Forelimb muscle (tissue), 1 donor: ENCODE measurements around the gene GRIN3B. TPM values are rescaled to one million over a fixed set of nuclear protein-coding genes. Genes with fewer than 3 reads are reported as not detected.

Source experiments
- DNase-seq: peaks from one replicate; pipeline ENCODE4 v3.0.0-alpha.2; 2013; ENCODE audit warnings: low read depth
- polyA plus RNA-seq: library from polyadenylated mRNA; unstranded; fragments of 120-200 nt; gene quantifications from one replicate; pipeline ENCODE4 v1.2.1, GENCODE V29; 2013; ENCODE audit not compliant: insufficient read length

Gene GRIN3B
- polyA plus RNA-seq, 1 donor: 0.13 TPM

DNA sequence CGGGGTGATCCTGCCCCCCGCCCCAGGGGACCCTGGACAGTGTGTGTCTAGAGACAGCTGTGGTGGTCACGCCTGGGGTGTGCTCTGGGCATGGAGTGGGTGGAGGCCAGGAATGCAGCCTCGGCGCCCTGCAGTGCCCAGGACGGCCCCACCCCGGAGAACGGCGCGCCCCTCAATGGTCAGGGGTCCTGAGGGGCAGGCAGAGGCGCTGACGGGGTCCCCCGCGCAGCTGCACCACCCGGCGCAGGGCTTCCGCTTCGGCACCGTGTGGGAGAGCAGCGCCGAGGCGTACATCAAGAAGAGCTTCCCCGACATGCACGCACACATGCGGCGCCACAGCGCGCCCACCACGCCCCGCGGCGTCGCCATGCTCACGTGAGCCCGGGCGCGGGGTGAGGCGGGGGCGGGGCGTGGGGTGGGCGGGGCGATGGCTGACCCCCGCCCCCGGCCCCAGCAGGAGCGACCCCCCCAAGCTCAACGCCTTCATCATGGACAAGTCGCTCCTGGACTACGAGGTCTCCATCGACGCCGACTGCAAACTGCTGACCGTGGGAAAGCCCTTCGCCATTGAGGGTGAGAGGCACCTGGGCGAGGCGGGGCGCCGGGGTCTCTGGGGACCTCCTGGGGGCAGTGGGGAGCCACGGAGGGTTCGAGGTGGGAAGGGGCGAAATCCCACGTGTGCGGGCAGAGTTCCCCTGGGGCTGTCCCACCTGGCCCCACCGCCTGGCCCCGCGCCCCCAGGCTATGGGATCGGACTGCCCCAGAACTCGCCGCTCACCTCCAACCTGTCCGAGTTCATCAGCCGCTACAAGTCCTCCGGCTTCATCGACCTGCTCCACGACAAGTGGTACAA lies 7.4 kb downstream of the GRIN3B start:
- no peak for DNase-seq

GRCh38 chr19:1008268-1009040 lies 8.2 kb downstream of the GRIN3B start:
- DNase-seq: no peak

DNA sequence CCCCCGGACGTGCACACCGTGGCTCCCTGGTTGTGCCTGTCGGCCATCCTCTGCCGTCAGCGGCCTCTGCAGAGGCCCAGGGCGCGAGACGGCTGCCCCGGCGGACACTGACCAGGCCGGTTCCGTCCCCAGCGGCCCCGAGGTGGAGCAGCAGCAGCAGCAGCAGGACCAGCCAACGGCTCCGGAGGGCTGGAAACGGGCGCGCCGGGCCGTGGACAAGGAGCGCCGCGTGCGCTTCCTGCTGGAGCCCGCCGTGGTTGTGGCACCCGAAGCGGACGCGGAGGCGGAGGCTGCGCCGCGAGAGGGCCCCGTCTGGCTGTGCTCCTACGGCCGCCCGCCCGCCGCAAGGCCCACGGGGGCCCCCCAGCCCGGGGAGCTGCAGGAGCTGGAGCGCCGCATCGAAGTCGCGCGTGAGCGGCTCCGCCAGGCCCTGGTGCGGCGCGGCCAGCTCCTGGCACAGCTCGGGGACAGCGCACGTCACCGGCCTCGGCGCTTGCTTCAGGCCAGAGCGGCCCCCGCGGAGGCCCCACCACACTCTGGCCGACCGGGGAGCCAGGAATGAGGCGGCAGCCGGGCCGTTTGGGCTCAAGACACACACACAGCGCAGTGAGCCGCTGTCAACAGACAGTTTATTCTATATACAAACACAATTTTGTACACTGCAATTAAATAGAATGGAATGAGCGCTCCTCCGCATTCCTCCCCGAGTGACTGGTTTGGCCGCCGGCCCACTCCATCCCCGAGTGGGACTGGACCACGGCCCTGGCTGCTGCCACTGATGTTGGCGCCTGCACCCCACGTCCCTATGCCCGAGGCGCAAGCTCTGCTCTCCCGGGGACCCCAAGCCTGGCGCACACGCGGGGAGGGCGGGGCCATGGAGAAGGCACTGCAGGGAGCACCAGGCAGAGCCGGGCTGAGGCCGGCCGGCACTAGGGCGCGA lies 9.1 kb downstream of the GRIN3B start:
- no peak for DNase-seq

- no peak for DNase-seq
These were observed 9.8 kb downstream of the GRIN3B start for GRCh38 chr19:1009981-1010538.

DNA sequence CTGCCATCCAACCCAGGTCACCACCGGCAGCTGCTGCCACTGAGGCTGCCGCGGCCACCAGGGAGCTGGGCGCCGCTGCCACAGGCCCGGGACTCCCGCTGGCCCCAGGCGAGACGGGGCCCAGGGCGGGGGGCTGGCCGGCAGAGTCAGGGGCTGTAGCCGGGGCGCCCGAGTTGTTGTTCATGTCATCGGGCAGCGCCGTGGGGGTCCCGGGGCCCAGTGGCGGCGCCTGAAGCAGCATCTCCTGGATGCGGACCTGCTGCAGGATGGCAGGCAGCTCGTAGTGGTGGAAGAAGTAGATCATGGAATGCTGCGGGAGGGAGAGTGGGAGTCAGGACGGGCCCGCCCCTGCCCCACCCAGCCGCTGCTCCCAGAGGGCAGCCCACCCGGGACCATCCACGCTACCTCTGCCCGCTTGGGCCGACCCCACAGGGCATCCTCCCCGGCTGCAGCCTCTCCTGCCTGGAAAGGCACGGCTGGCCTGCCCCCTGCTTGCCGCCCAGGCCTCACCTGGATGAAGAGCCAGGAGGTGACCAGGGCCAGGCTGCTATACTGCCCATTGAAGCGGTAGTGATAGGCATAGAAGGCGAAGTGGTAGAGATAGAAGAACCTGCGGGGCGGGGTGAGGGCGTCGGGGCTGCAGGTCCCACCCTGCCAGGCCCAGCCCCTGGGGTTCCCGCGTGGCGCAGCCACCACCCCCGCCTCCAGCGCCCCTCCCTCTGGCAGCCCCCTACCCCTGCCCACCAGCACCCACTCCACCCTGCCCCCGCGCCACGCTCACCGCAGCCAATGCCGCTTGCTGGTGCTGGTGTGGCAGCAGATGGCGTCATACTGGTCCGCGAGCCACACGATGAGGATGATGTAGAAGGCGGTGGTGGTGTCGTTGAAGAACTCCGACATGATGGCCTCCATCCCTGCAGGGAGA lies 10.6 kb downstream of the GRIN3B start:
- no peak for DNase-seq

DNA sequence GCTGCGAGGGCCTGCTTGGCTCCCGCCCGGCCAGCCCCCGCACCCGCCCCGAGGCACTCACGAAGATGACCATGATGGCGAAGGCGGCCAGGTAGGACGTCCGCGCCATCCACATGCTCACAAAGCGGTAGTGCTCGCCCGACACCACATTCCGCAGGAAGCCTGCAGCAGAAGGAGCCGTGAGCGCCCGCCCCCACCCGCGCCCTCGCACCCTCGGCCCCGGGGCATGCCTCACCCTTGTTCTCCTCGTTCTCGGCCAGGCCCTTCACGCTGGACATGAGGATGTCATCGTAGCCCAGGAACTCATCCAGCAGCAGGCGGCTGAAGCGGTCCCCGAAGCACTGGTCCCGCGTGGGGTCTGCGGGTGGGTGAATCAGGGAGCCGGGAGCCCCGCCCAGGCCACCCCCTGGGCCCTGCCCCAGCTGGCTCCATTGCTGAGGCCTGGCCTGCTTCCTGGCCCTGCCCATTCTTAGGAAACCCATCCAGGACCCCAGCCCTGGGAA lies 11.7 kb downstream of the GRIN3B start:
- no peak for DNase-seq

GRCh38 chr19:1012334-1012733 lies 12.1 kb downstream of the GRIN3B start:
- no peak for DNase-seq

DNA sequence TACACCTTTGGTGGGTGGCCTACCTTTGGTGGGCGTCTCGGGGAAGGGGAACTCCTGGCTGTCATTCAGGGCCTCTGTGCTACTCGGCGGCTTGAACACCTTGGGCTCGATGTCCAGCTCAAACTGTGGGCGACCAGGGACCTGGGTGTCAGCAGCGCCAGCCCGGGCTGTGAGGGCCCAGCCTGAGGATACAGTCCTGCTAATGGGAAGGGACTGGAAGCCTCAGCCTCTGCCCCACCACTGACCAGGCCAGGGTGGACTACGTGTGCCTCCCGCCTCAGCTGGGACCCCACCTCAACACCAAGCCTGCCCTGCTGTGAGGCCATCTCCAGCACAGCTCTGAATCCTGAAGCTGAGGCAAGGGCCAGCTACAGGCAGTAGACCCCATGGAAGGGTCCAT lies 13.0 kb downstream of the GRIN3B start:
- no peak for DNase-seq

DNA sequence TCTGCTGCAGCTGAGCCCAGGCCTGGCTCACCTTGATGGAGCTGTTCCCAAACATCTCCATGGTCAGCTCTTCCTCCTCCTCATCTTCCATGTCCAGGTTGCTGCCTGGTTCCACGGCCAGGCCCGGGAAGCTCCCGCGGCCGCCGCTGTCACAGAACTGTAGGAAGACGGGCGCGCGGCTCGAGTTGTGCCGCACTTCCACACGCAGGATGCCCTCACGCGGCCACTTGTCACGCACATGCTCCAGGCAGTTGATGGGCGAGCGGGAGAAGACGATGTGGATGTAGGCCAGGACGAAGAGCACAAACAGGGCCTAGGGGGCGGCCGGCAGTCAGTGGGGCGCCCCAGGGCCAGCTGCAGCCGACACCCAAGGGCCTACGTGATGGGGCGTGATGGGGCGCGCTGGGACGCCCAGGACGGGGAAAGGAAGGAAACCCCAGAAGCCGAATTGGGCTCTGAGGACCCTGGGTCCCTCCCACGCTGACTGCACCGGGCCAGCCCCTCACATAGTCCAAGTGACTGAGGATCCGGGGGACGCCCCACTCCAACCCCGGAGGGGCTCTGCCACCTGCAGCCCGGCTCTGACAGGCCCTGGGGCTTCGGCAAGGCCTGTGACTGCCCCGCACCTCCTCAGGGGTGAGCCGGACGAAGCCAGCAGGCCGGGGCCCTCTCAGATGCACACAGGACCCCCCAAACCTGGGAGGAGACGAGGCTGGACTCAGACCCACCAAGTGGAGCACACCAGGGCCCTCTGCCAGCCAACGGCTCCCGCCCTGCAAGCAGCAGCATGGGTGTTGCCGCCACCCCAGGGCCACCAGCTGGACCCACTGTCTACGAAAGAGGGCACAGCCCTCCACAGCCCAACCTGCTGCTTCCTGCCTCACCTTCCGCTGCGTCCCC lies 14.2 kb downstream of the GRIN3B start:
- no peak for DNase-seq

DNA sequence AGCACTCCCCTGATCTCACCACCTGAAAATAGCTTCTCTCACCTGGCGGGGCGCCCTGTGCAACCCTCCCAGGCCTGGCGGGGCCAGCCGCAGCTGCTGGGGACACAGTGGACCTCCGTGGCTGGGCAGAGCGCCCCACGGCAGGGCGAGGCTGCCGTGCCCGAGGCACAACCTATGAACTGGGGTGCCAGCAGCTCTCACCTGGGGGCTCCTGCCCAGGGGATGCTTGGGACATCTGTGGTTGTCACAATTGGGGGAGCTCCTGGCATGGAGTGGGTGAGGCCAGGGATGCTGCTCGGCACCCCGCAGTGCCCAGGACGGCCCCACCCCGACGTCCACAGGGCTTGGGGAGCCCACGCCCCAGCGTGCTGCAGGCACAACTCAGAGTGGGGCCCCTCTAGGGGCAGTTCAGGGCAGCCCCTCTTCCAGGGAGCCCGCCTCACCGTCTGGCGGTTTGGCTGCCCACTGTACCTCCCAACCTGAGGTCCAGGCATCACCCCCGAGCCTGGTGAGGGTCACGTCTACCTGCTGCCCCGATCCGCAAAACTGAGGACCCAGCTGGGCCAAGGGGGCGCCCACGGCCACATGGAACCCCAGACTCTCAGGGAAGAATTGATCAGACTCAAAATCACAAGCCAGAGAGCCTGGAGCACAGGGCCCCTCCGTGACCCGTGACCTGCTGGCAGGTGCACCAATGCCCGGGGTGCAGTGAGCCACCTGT lies 15.0 kb downstream of the GRIN3B start:
- no peak for DNase-seq

DNA sequence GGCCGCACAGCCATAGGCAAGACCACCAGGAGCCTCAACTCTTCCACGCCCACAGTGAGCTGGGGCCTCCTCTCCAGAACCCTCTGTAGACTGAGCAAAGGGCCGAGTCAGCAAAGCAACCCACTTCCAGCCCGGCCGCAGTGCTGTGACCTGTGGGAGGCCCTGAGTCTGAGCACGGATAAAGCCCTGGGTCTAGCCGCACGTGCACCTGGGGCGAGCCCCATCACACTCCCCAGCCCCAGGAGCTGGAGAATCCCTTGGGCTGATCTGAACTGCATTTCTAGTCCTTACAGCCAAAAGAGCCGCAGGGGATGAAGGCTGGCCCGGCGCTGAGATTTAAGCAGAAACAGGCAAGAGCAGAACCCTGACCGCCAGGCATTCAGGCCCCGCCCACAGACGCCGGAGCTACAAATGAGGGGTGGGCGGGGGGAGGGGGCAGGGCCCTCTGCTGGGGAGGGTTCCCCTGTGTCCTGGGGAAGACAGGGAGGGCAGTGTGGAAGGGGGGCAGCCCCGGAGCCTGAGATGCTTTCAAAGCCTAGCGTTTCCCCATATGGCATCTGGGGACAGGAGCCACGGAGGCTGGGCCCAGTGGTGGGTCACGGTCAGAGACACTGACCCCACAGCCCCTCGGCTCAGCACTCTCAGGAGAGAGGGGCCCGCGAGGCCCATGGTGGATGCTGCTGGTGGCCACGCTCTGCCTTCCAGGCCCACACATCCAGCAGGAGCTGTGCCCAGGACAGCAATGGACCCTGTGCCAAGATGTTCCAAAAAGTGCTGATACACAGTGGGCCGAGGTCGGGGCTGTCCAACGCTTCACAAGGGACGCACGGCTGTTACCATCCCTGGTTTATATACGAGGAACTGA lies 15.8 kb downstream of the GRIN3B start:
- no peak for DNase-seq

GRCh38 chr19:1016647-1017114 lies 16.5 kb downstream of the GRIN3B start:
- no peak for DNase-seq

- no peak for DNase-seq
These were observed 17.1 kb downstream of the GRIN3B start for GRCh38 chr19:1017115-1017905.

DNA sequence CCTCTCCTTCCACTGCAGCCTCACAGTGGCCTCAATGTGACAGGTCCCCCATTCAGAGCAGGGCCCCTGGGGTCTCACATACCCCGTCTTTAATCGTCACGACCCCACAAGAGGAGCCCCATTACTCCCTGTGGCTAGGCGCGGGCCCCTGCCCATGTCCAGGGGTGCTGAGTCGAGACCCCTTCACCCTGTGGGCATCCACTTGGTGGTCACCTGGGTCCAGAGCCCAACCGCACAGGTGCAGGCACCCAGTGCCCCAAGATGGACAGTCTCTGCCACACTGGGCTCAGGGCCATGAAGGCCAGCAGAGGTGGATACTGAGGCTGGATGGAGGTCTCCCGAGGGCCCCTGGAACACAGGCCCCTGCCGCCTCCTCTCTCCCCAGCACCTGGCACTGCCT lies 17.7 kb downstream of the GRIN3B start:
- DNase-seq: no peak

DNA sequence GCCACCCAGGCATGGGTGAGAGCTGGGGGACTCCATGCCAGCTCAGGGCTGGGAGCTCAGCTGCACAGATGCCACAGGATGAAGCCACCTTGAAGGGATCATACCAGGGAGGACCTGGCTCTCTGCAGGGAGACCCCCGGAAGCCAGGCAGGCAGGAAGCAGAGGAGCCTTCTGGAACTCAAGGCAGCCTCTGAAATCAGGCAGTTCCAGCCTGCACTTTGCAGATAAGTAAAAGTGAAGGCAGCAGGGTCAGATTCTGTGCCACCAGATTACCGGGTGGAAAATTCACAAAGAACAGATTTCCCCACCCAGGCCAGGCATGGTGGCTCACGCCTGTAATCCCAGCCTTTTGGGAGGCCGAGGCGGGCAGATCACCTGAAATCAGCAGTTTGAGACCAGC lies 18.2 kb downstream of the GRIN3B start:
- no peak for DNase-seq

DNA sequence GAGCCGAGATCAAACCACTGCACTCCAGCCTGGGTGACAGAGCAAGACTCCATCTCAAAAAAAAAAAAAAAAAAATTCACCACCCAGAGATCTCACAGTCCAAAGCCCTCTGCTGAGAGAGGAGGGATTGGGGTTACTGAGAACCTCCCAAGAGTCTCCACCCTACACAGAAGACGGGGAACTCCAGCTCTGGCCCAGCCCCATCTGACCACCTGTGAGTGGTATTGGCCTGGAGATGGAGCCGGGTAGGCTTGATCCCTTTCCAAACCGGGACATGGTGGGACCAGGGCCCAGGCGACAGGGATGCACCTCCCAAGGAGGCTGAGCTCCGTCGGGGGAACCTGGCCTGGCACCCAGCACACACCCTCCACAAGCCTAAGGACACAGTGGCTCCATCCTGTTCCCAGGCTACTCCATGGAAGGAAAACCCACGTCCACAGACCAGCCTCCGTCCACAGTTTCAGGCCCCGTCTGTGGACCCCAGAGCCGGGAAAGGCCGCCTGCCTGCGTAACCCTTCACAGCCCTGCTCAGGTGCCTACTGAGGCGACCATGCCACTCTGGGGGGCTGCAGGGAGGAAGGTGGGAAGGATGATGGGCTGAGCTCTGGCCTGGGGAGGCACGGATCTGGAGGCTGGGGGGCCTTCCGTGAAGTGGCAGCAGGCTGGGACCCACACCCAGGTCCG lies 18.9 kb downstream of the GRIN3B start:
- DNase-seq: no peak
